Adrenal gland (tissue), 12 donors: ENCODE data around the gene DNAH3. TPM values are rescaled to one million over a fixed set of nuclear protein-coding genes. Genes with fewer than 3 reads are reported as not detected.

ENCODE experiments used
- DNase-seq, 7 donors: peaks; one replicate each; pipeline ENCODE4 v3.0.0-alpha.2; 2019 to 2020
- H3K27ac ChIP-seq, 5 donors: fragments of 200-600 bp; sonication (generic) in 4 of 5; 1 replicate in 3 of 5; 2 replicates in 2 of 5; pipeline versions ENCODE4 v1.5.1 to v1.8.0; 2016 to 2020; ENCODE audit warnings: mild to moderate bottlenecking in 1 of 5
- H3K27me3 ChIP-seq: fragments of 200-600 bp; 2 replicates; pipeline ENCODE4 v1.8.0; 2021
- H3K36me3 ChIP-seq, 2 donors: fragments of 200-600 bp; replicated peaks in 1 of 2; 1 replicate in 1 of 2; 2 replicates in 1 of 2; pipeline versions ENCODE4 v1.5.1 to v1.8.0; 2018 to 2022
- H3K4me1 ChIP-seq, 2 donors: fragments of 200-600 bp; replicated peaks in 1 of 2; 1 replicate in 1 of 2; 2 replicates in 1 of 2; pipeline versions ENCODE4 v1.5.1 to v1.8.0; 2018 to 2021
- H3K4me3 ChIP-seq, 4 donors: fragments of 200-600 bp; sonication (generic) in 3 of 4; one replicate each; pipeline ENCODE4 v1.5.1; 2016 to 2018
- H3K9me3 ChIP-seq, 3 donors: fragments of 200-600 bp; sonication (generic) in 1 of 3; replicated peaks in 1 of 3; 1 replicate in 2 of 3; 2 replicates in 1 of 3; pipeline versions ENCODE4 v1.5.1 to v1.8.0; 2016 to 2021
- POLR2A ChIP-seq, 2 donors: fragments of 450-650 bp; IDR thresholded peaks; one replicate each; pipeline ENCODE4 v1.6.1; 2017; ENCODE audit warnings: antibody characterized with exemption in 2 of 2, mild to moderate bottlenecking in 2 of 2, moderate library complexity in 1 of 2
- WGBS, 4 donors: extraction: QIAGEN DNeasy Blood & Tissue Kit in 2 of 4; methylation state at CpG; one replicate each; pipeline versions ENCODE4 v1.1.5 to v1.1.7; 2013 to 2017; 5-methylcytosine and 5-hydroxymethylcytosine counted together
- intact Hi-C, 2 donors: fragments of 100-400 bp; cut with DNase I; formaldehyde crosslinking; loops; one replicate each; pipeline versions ENCODE4 v1.14.1 to v1.15.0; 2022 to 2023
- polyA plus RNA-seq, 3 donors: library from polyadenylated mRNA; stranded (reverse); fragments of 200-250 nt in 2 of 3; fragments of 350-450 nt in 1 of 3; fragmentation: Illumina TruSeq in 1 of 3; extraction: RNeasy Lipid Tissue Mini Kit (QIAGEN cat#74804) in 1 of 3; gene quantifications; one replicate each; pipeline ENCODE4 v1.2.3, GENCODE V29; 2013 to 2014
- total RNA-seq, 9 donors: library from RNA; depleted of rRNA in 4 of 9; stranded (reverse); fragments of >200 nt in 4 of 9; fragments of 120-200 nt in 1 of 9; fragmentation: NEBNext Ultra II Directional in 1 of 9; extraction: Animal tissue kit (Norgen Biotek cat#: 25700) in 1 of 9; gene quantifications; one replicate each; pipeline versions ENCODE4 v1.1.0 to v1.2.4, GENCODE V29; 2013 to 2023
- TF ChIP-seq, protein P1 (sequence below), 6 experiments: fragments of 450-650 bp in 4 of 6; fragments of 200-600 bp in 2 of 6; sonication (generic) in 1 of 6; IDR thresholded peaks; 1 replicate in 5 of 6; 2 replicates in 1 of 6; pipeline versions ENCODE4 v1.5.1 to v1.8.0; 2016 to 2021; ENCODE audit warnings: antibody characterized with exemption in 6 of 6, mild to moderate bottlenecking in 2 of 6, moderate library complexity in 1 of 6
- donor health status: healthy with polysubstance abuse.
- donor health status: Bipolar disorder and iron deficiency.
- donor health status: DM: yes; HTN: yes; CAD: no.
- donor health status: DM: no; HTN: no; CAD: no.
- donor health status: DM: no; HTN: no; CAD: no.
- donor health status: DM: yes; HTN: yes; CAD: no.

DNAH3 gene
- total and polyA plus RNA-seq, 12 donors: 0.06 to 0.40 (median 0.20) TPM; not detected in 6

DNA sequence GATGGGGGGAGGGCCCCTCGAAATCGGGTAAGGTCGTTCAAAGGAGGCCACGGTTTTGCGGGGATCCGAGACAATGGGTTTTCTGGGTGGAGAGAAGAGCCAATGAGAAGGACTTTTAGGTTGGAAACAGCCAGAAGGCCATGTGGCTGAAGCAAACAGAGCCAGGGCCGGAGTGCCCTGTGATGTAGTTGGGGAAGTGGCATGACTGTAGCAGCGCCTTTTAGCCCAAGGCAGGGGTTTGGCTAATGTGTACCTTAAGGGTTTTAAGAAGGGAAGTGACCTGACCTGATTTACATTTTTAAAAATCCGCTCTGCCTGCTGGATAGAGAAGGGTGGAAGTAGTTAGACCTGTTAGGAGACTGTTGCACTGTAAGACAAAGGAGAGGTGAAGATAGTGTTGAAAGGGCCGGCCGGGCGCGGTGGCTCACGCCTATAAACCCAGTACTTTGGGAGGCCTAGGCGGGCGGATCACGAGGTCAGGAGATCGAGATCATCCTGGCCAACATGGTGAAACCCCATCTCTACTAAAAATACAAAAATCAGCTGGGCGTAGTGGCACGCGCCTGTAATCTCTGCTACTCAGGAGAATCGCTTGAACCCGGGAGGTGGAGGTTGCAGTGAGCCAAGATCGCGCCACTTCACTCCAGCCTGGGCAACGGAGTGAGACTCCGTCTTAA lies 249.1 kb downstream of the DNAH3 start:
- Histone ChIP-seq H3K9me3 (no peaks in the 10 kb centered on the region), H3K4me1 (peaks cover 40 to 75% of the 10 kb centered on the region in 2 donors), H3K27me3 (no peaks in the 10 kb centered on the region), H3K36me3 (peaks cover 0 to 4% of the 10 kb centered on the region in 2 donors), H3K27ac (peak overlapping the region; percentile 68 to 99 (median 95)), H3K4me3 (peak overlapping the region; percentile 37 to 72 (median 59))
- 37 to 46% (median 44%) methylated on average over 27 of the region's 27 CpGs for WGBS, 4 donors
- intact Hi-C loops: no loop called here
- TF ChIP-seq, protein P1, sequence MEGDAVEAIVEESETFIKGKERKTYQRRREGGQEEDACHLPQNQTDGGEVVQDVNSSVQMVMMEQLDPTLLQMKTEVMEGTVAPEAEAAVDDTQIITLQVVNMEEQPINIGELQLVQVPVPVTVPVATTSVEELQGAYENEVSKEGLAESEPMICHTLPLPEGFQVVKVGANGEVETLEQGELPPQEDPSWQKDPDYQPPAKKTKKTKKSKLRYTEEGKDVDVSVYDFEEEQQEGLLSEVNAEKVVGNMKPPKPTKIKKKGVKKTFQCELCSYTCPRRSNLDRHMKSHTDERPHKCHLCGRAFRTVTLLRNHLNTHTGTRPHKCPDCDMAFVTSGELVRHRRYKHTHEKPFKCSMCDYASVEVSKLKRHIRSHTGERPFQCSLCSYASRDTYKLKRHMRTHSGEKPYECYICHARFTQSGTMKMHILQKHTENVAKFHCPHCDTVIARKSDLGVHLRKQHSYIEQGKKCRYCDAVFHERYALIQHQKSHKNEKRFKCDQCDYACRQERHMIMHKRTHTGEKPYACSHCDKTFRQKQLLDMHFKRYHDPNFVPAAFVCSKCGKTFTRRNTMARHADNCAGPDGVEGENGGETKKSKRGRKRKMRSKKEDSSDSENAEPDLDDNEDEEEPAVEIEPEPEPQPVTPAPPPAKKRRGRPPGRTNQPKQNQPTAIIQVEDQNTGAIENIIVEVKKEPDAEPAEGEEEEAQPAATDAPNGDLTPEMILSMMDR (IDR thresholded peaks at IDR 0.05): no peak
- peak in 1 of 2 donors; percentile 18 for TF ChIP-seq POLR2A (IDR thresholded peaks at IDR 0.05)
- peak; percentile 64 to 82 (median 73) for DNase-seq

DNA sequence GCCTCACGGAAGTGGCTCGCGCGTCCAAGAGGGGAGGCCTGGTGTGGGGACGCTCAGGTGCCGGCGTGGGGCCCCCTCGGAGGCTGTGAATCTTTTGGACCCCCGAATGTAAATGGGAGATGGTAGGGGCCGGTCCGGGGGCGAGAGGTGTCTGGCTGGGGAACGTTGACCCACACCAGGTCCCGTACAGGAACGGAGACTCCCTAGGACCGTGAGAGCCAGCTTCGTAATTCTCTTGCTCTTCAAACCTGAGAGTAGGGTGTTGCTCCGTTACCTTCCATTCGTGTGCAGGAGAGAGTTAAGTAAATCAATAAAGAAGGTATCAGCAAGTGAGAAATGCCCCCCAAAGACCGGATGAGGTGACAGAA lies 249.6 kb downstream of the DNAH3 start:
- WGBS, 4 donors: 0% methylated on average over 8 to 20 of the region's 20 CpGs
- peaks cover 35 to 71% of the 10 kb centered on the region in 2 donors for H3K4me1 ChIP-seq
- TF ChIP-seq POLR2A (IDR thresholded peaks at IDR 0.05): no peak
- TF ChIP-seq, protein P1 (IDR thresholded peaks at IDR 0.05): no peak
- no peaks in the 10 kb centered on the region for H3K9me3 ChIP-seq
- intact Hi-C loops: no loop called here
- H3K4me3 ChIP-seq: peak overlapping the region; percentile 37 to 72 (median 59)
- H3K27ac ChIP-seq: peak overlapping the region; percentile 68 to 99 (median 95)
- no peak for DNase-seq
- H3K27me3 ChIP-seq: no peaks in the 10 kb centered on the region
- peaks cover 0 to 4% of the 10 kb centered on the region in 2 donors for H3K36me3 ChIP-seq

GRCh38 chr16:20900299-20901067 lies 250.2 kb downstream of the DNAH3 start, which contains the start of the genes DCUN1D3 and LYRM1:
Gene DCUN1D3, minus strand, starts transcription at chr16:20900358. Its CDS starts 37,820 bp downstream, at chr16:20862538.
Gene LYRM1, plus strand, starts transcription at chr16:20900771. Its CDS starts 14,785 bp downstream, at chr16:20915556.
- DNase-seq: peak; percentile 97 to 99 (median 98)
- H3K4me1 ChIP-seq: peaks cover 30 to 66% of the 10 kb centered on the region in 2 donors
- WGBS, 4 donors: 0 to 1% (median 0%) methylated on average over 24 to 62 of the region's 62 CpGs

More at GRCh38 chr16:20900299-20901067, 250.2 kb downstream of the DNAH3 start, which contains the start of the genes DCUN1D3 and LYRM1:
- peaks cover 0 to 8% of the 10 kb centered on the region in 2 donors for H3K36me3 ChIP-seq
- TF ChIP-seq, protein P1 (IDR thresholded peaks at IDR 0.05): peak in 1 of 6 experiments; percentile 1
- TF ChIP-seq POLR2A (IDR thresholded peaks at IDR 0.05): peak; percentile 92 to 95
- intact Hi-C loops: no loop called here
- peak within 1 kb of the TSS; percentile 57 to 82 (median 70) for H3K4me3 ChIP-seq
- H3K9me3 ChIP-seq: no peaks in the 10 kb centered on the region
- H3K27me3 ChIP-seq: no peaks in the 10 kb centered on the region
- H3K27ac ChIP-seq: peak within 1 kb of the TSS; percentile 68 to 99 (median 95)
